GM19468 (cell line): Measurements from ENCODE around the gene FAM240A.
"Not testable (repeated sequence)": the region's sequence is repeated elsewhere in the genome, so short reads cannot be mapped to it uniquely, and the experiment has no call there.

Source experiments
- ATAC-seq: cut with Tn5 transposase; IDR thresholded peaks from one replicate; pipeline ENCODE4 v1.9.1; 2021; ENCODE audit warnings: mild to moderate bottlenecking, moderate library complexity, moderate number of reproducible peaks; ENCODE audit not compliant: unreplicated experiment; ENCODE audit errors: extremely low read depth

FAM240A gene

DNA sequence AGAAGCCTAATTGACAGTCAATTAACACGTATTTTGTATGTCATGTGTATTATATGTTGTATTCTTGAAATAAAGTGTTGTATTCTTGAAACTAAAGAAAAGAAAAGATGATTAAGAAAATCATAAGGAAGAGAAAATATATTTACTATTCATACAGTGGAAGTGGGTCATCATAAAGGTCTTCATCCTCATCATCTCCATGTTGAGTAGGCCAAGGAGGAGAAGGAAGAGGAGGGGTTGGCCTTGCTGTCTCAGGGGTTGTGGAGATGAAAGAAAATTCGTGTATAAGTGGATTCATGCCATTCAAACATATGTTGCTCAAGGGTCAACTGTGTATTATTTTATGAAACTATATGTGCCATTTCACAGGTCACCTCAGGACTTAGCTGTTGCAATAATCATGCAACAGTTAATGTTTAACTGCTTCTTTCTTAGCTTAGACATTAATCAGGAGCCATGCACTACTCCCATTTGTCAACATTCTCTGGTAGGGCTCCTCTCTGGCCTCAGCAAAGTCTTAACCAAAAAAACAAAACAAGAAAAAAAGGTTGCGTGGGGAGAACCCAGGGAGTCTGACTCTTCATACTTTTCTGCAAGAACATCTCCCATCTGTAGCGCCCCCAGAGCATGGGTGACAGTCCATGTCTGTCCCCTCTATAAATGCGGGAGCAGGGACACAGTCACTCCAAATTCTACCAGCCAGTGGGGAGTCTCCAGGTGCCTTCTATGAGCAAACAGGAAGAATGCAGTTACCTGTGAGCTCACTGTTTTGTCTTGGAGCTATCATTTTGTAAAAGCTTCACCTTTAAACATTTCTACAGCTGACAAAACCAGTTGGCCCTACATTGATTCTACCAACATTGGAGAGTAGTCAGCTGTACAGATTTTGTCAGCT lies 26.3 kb upstream of the FAM240A start:
- ATAC-seq = no peak

DNA sequence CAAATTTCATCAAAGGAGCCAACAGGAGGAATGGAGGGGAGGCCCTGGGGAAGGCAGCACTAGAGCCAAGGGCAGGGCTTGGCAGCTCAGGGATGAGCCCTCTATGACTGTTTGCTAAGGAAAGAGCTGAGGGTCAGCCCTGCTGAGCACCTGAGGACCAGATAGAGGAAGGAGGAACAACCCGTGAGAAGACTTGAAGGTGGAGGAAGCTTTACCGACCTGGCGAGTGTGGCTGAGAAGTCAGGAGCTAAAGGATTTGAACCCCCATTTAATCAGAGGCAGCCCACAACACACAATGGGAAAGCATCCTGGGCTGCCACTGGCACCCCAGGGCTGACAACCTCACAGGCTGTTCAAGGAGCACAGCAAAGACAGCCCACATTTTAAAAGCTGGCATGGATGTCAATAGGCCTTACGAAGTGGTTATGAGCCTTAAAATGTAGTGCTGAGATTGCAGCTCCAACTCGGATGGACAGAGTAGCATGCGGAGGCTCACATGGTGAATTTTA lies 25.5 kb upstream of the FAM240A start:
- no peak for ATAC-seq

- ATAC-seq = not testable (repeated sequence)
These were observed 25.1 kb upstream of the FAM240A start for GRCh38 chr3:46587268-46587667.

DNA sequence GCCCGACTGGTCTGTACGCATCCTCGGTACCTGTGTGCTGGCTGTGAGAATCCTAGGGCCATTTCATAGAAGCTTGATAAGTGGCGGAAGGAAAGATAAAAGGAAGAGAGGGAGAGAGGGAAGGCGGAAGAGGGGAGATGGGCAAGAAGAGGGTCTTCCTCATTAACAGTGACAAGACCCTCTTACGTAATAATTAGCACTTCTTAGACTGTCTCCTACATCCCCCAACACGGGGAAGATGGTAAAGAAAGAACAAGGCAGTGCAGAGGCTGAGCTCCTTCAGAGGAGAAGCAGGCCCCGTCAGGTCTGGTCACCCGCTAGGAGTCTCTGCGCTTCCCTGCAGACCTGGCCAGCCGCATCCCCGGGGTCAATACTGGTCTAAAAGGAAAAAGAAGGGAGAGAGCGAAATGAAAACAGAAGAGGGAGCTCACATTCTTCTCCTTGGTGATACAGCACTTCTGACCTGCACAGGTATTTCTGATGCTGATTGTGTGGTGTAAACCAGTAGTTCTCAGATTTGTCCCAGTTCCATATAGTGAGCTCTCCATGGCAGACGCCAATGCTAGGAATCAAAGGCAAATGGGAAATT lies 19.0 kb upstream of the FAM240A start:
- no peak for ATAC-seq

GRCh38 chr3:46593979-46594378 lies 18.3 kb upstream of the FAM240A start:
- ATAC-seq = no peak

- no peak for ATAC-seq
These were observed 17.6 kb upstream of the FAM240A start for GRCh38 chr3:46594723-46595122.

- no peak for ATAC-seq
These were observed 16.5 kb upstream of the FAM240A start for GRCh38 chr3:46595819-46596314.

- no peak for ATAC-seq
These were observed 12.7 kb upstream of the FAM240A start for GRCh38 chr3:46599590-46599989.

DNA sequence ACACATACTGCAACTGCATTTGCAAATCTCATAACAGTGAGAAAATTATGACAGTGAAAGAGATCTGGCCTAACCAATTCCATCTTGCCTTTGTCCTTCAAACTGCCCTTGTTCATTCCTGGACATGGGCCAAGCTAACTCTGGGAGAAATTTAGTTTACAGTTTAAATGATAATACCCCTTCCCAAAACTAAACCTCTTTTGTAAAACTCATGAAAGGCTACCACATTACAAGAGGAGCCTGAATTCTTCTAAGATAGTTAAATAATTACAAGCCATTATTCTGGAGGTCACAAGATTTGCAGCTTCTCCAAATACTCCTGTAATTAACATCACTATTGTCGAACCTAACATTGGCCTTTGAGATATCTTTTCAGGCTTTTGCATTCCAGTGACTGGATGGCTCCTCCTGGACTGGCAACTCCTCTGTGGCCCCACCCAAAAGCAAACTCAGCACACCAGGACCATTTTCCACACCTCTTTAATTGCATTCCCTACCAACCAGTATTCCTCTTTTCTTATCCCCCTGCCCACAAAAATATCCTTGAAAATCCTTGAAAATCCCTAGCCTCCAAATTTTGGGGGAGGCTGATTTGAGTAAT lies 8.8 kb upstream of the FAM240A start:
- ATAC-seq = no peak

GRCh38 chr3:46604127-46604526 lies 8.2 kb upstream of the FAM240A start:
- ATAC-seq = no peak

- ATAC-seq = no peak
These were observed 4.7 kb upstream of the FAM240A start for GRCh38 chr3:46607603-46608028.

- ATAC-seq = no peak
These were observed 3.1 kb upstream of the FAM240A start for GRCh38 chr3:46609212-46609721.

- no peak for ATAC-seq
These were observed 2.2 kb upstream of the FAM240A start for GRCh38 chr3:46609944-46610722.

GRCh38 chr3:46613313-46614005 lies 1.1 kb downstream of the FAM240A start:
- no peak for ATAC-seq

GRCh38 chr3:46614431-46614830 lies 2.1 kb downstream of the FAM240A start:
- no peak for ATAC-seq

DNA sequence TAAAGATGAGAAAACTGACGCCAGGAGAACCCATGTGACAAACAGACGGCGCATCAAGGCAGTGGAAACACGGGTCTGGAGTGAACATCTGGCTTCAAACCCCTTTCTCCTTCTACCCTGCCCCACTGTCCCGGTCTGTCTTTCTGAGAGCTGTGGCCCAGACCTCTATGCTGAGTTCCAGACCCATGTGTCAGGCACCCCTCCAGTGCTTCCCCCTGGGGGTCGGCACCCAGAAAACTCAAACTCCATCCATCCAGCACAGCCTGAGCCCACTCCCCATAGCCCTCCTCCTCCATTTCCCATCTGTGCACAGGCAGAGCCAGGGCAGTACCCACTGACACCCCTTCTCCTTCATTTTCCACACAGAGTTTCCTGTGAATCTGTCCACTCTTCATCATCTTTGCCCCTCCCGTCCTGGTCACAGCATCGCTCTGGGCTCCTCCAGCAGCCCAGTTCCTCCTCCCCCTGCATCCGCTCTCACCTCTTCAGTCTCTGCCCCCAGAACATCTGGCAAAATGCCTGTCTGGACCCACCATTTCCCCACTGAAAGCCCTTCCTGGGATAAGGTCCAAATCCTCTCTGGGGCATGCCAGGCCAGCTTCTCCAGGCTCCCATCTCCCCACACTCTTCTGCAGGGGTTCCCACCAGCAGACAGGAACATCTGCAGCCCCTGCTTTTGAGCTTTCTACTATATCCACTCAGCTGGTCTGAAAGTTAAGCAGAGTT lies 2.9 kb downstream of the FAM240A start:
- ATAC-seq = no peak

GRCh38 chr3:46615976-46616375 lies 3.7 kb downstream of the FAM240A start:
- no peak for ATAC-seq

DNA sequence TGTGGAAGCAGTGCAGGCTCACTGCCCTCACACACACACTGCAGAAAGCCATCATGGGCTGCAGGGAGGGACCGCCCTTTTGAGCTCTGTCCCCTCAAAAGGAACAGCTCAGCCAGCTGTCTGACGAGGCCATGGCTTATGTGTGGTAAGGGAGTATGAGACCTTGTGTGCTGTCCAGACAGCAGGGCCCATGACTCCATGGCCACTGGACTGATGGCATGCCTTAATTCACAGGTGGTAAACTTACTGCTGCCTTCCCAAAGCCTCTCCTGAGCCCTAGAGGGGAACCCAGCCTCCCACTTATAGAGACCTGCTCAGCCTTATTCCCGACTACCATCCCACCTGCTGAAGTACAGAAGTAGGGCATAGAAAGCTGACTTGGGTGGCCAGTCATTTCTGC lies 5.6 kb downstream of the FAM240A start:
- no peak for ATAC-seq
